ENCODE measurements around the gene CBFA2T2. TPM values are rescaled to one million over a fixed set of nuclear protein-coding genes. Genes with fewer than 3 reads are reported as not detected.
"Not testable (repeated sequence)": the region's sequence is repeated elsewhere in the genome, so short reads cannot be mapped to it uniquely, and the experiment has no call there.

Gene CBFA2T2
- polyA plus RNA-seq, 4 donors, result 21.5 to 31.5 (median 26.1) TPM

GRCh38 chr20:33646959-33647602 lies 157.2 kb downstream of the CBFA2T2 start:
- DNase-seq (ENCODE audit: low read depth in 4 of 4, low spot score in 3 of 4), result not testable (repeated sequence)

DNA sequence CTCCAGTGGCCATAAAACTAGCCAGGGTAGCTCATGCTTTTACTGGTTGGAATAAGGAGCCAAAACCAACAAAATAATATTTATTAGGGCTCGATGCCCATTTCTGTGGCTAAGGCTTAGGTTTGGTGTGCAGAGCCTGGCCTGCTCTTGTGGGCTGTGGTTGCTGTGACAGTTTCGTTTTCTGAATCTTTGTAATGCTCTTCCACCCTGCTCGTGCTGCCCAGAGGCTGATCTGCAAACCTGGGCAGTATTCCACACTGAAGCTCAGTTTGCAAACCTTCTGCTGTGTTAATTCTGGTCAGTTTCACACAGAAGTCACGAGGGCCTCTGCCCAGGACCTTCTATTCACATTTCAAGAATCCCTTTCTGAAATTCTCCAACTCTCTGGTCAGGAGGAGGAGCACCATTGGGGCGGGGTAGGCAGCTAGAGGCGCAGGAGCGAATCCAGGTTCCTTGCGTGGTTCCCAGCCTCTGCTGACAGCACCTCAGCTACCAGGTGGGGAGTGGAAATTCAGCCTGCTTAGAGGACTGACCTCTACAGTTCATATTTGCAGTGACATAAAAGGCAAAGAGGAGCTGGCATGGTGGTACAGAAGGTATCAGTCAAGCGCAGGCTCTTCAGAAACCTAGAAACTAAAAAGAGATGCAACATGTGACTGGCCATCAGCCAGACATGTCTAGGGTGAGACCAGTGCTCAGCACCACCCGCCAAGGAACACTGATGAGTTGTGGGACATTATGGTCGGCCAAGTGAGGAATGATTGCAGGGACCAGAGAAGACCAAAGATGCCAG lies 157.9 kb downstream of the CBFA2T2 start:
- DNase-seq (ENCODE audit: low read depth in 4 of 4, low spot score in 3 of 4), result no peak

- no peak for DNase-seq (ENCODE audit: low read depth in 4 of 4, low spot score in 3 of 4)
Observed at GRCh38 chr20:33648396-33649004, 158.6 kb downstream of the CBFA2T2 start.

DNA sequence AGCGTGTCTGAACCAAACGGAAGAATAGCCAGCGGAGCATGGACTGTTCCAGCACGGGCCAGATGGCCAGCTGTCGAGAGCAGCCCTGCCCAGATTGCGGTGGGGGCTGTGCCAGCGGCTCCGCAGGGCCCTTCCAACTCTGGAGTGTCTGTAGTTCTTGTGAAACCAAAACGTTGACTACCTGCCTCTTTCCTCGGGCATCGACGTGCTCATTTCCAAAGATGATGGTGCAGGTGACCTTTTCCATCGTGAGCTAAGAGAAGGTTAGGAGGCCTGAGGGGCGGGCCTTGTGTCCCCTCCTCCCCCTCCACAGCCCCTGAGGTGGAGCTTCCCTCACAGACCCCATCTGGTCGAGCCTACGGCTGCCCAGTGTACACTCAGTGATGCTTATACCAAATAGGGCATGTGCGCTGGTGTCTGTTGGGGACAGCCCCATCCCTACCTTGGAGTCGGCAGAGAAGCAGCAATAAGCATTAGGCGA lies 159.3 kb downstream of the CBFA2T2 start:
- DNase-seq (ENCODE audit: low read depth in 4 of 4, low spot score in 3 of 4), result no peak

DNA sequence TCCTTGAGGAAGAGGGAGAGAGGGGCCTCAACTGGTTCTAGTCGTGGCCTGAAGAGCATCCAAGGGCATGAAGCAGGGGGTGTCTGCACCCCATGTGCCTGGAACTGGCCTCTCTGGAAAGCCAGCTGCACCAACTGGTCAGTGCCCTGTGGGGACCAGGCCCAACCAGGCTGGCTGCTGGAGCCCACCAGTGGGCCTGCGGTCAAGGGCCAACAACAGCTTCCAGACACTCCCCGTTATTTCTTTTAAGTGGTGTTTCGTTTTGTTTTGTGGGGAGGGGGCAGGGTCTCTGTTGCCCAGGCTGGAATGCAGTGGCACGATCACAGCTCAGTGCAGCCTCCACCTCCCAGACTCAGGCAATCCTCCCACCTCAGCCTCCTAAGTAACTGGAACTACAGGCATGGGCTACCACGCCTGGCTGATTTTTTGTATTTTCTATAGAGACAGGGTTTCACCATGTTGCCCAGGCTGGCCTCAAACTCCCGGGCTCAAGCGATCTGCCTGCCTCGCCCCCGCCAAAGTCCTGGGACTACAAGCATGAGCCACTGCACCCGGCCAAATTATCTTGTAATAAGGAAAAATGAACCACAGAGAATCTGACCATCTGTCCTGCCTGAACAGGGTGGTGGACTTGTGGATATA lies 160.3 kb downstream of the CBFA2T2 start:
- no peak for DNase-seq (ENCODE audit: low read depth in 4 of 4, low spot score in 3 of 4)

GRCh38 chr20:33650753-33651561 lies 161.1 kb downstream of the CBFA2T2 start:
- DNase-seq (ENCODE audit: low read depth in 4 of 4, low spot score in 3 of 4), result no peak

- DNase-seq (ENCODE audit: low read depth in 4 of 4, low spot score in 3 of 4), result no peak
Observed at GRCh38 chr20:33651562-33652048, 161.7 kb downstream of the CBFA2T2 start.

DNA sequence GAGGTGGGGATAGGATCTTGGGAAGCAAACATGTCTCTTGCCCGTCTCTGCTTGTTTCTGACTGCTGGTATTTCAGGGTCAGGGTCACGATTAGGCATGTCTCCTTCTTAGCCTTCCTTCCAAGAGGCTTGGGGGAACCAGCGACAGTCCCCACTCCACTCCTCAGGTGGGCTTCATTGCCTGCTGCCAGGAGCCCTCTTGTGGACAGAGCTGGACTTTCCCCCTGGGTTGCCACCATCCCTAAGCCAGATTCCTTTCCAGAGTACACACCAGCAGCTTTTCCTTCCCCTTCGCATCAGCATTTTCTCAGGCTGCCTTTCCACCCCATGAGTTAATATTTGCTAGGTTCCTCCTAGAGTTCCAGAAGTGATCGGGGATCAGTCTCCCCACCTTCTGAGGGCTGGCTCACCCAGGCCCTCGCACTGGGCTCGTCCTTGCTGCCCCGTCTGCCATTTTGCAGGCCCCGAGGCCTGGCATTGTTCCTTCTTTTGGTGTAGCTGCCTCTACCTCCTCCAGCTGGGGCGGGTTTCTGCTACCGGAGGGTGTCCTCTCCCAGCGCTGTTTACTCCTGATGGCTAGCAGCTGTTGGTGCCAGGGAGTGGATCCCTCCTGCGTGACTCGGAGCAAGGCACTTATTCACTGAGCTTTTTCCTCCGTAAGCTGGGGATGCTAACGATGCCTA lies 163.5 kb downstream of the CBFA2T2 start:
- DNase-seq (ENCODE audit: low read depth in 4 of 4, low spot score in 3 of 4), result peak in 1 of 4 donors; percentile 67

- no peak for DNase-seq (ENCODE audit: low read depth in 4 of 4, low spot score in 3 of 4)
Observed at GRCh38 chr20:33653900-33654596, 164.2 kb downstream of the CBFA2T2 start.

GRCh38 chr20:33654680-33655161 lies 164.8 kb downstream of the CBFA2T2 start:
- no peak for DNase-seq (ENCODE audit: low read depth in 4 of 4, low spot score in 3 of 4)

GRCh38 chr20:33655164-33655563 lies 165.3 kb downstream of the CBFA2T2 start:
- no peak for DNase-seq (ENCODE audit: low read depth in 4 of 4, low spot score in 3 of 4)

GRCh38 chr20:33656010-33656782 lies 166.3 kb downstream of the CBFA2T2 start:
- DNase-seq (ENCODE audit: low read depth in 4 of 4, low spot score in 3 of 4), result no peak

GRCh38 chr20:33656783-33657703 lies 167.1 kb downstream of the CBFA2T2 start:
- no peak for DNase-seq (ENCODE audit: low read depth in 4 of 4, low spot score in 3 of 4)

DNA sequence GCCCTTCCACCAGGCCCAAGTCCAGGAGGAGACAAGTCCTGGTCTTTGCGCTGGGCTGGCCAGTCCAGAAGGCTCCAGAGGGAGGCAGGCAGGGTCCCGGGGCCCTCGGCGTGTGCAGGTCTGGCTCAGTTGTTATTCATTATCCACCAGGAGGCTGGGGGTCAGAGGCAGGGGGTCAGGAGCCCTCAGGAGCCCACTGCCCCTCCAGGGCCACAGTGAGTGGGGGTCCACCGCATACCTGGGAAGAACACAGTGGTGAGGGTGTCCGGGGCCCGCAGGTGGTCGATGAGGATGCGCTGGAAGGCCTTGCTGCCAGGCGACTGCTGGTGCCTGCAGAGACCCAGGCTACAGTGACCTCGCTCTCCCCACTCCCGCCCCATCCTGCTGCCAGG lies 167.8 kb downstream of the CBFA2T2 start:
- no peak for DNase-seq (ENCODE audit: low read depth in 4 of 4, low spot score in 3 of 4)

DNA sequence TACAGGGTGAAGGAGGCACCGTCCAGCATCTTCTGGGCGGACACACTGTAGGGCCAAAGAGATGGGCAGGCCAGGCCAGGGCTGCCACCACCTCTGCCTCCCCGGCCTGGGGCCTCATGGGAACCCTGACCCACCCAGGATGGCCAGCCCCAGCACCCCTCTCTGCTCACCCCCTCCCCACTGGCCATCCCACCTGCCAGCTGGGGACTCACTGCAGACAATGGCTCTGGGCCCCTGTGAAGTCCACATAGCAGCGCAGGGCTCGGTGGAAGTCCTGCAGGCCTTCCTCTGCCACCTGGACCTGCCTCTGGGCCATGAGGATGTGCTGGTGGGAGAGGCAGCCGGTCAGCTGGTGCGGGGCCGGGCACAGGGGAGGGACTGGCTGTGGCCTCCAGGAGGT lies 168.6 kb downstream of the CBFA2T2 start:
- DNase-seq (ENCODE audit: low read depth in 4 of 4, low spot score in 3 of 4), result no peak

DNA sequence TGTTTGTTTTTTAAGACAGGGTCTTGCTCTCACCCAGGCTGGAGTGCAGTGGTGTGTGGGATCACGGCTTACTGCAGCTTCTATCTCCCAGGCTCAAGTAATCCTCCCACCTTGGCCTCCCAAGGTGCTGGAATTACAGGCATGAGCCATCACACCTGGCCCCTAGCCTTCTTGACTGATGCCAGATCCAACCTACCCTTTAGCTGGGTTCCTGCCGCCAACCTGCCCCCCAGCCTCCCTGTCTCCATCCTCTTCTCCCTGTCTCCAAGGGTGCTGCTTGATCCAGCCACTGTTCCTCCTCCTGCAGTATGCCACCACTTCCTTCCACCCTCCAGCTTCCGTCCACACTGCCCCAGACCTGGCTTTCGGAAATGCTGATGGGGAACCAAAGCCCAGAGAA lies 169.0 kb downstream of the CBFA2T2 start:
- DNase-seq (ENCODE audit: low read depth in 4 of 4, low spot score in 3 of 4), result no peak
